Tibial nerve (tissue), 3 donors: ENCODE data around the gene UTY.

Experiments
- POLR2A ChIP-seq, 2 donors: fragments of 450-650 bp; IDR thresholded peaks; one replicate each; pipeline ENCODE4 v1.6.1; 2017; ENCODE audit warnings: antibody characterized with exemption in 2 of 2, mild to moderate bottlenecking in 2 of 2, moderate library complexity in 2 of 2
- TF ChIP-seq, protein P1 (sequence below), 5 experiments: fragments of 200-600 bp in 3 of 5; fragments of 450-650 bp in 2 of 5; sonication (generic) in 3 of 5; IDR thresholded peaks; one replicate each; pipeline ENCODE4 v1.5.1; 2016 to 2019; ENCODE audit warnings: antibody characterized with exemption in 5 of 5, mild to moderate bottlenecking in 3 of 5, moderate library complexity in 2 of 5

DNA sequence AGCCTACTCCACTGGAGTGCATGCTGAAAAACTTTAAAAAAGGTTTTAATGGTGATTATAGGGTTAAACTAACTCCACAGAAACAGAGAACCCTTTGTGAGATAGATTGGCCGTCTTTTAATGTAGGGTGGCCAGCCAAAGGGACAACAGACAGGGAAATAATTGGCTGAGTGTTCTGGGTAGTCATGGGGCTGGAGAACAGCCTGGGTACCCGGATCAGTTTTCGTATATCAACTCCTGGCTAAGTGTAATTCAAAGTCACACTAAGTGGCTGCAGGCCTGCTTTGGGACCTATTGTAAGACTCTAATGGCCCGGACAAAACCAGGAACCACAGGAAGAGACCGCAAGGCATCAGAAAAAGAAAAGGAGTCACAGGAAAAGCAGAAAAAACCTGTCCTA lies 139.9 kb downstream of the UTY start:
- no peak for TF ChIP-seq POLR2A (IDR thresholded peaks at IDR 0.05)
- TF ChIP-seq, protein P1, sequence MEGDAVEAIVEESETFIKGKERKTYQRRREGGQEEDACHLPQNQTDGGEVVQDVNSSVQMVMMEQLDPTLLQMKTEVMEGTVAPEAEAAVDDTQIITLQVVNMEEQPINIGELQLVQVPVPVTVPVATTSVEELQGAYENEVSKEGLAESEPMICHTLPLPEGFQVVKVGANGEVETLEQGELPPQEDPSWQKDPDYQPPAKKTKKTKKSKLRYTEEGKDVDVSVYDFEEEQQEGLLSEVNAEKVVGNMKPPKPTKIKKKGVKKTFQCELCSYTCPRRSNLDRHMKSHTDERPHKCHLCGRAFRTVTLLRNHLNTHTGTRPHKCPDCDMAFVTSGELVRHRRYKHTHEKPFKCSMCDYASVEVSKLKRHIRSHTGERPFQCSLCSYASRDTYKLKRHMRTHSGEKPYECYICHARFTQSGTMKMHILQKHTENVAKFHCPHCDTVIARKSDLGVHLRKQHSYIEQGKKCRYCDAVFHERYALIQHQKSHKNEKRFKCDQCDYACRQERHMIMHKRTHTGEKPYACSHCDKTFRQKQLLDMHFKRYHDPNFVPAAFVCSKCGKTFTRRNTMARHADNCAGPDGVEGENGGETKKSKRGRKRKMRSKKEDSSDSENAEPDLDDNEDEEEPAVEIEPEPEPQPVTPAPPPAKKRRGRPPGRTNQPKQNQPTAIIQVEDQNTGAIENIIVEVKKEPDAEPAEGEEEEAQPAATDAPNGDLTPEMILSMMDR (IDR thresholded peaks at IDR 0.05), result no peak
